ENCODE data around the gene GZMM. TPM values are rescaled to one million over a fixed set of nuclear protein-coding genes. Genes with fewer than 3 reads are reported as not detected.

Gene GZMM
- total RNA-seq, 2 donors from 2014 or later = 0.54 TPM; not detected in 1

GRCh38 chr19:540867-541637 lies 2.8 kb upstream of the GZMM start:
- peaks cover 50% of the 10 kb centered on the region for H3K36me3 ChIP-seq
- ATAC-seq (ENCODE audit: insufficient number of reproducible peaks, low FRiP score, low read depth) (no peak), DNase-seq (ENCODE audit: low spot score) (no peak)
- H3K9me3 ChIP-seq = no peaks in the 10 kb centered on the region
- no peak overlapping the region for H3K27ac ChIP-seq
- no peaks in the 10 kb centered on the region for H3K27me3 ChIP-seq (replicated peaks; ENCODE audit: insufficient read depth)
- H3K4me3 ChIP-seq = no peak overlapping the region
- no peaks in the 10 kb centered on the region for H3K4me1 ChIP-seq (ENCODE audit: control insufficient read depth in 1 of 2, low read depth in 2 of 2)
- TF ChIP-seq CTCF (IDR thresholded peaks at IDR 0.05) = no peak

GRCh38 chr19:541699-542098 lies 2.2 kb upstream of the GZMM start:
- no peaks in the 10 kb centered on the region for H3K27me3 ChIP-seq (replicated peaks; ENCODE audit: insufficient read depth)

GRCh38 chr19:542173-542866 lies 1.5 kb upstream of the GZMM start:
- ATAC-seq (ENCODE audit: insufficient number of reproducible peaks, low FRiP score, low read depth) (no peak), DNase-seq (ENCODE audit: low spot score) (no peak)

More at GRCh38 chr19:541699-542098, 2.2 kb upstream of the GZMM start:
- Histone ChIP-seq H3K4me1 (ENCODE audit: control insufficient read depth in 1 of 2, low read depth in 2 of 2) (no peaks in the 10 kb centered on the region), H3K4me3 (no peak overlapping the region), H3K9me3 (no peaks in the 10 kb centered on the region), H3K27ac (no peak overlapping the region), H3K36me3 (peaks cover 44% of the 10 kb centered on the region)
- DNase-seq (ENCODE audit: low spot score) (no peak), ATAC-seq (ENCODE audit: insufficient number of reproducible peaks, low FRiP score, low read depth) (no peak)
- no peak for TF ChIP-seq CTCF (IDR thresholded peaks at IDR 0.05)

GRCh38 chr19:547117-547516 lies 3.3 kb downstream of the GZMM start:
- DNase-seq (ENCODE audit: low spot score) = no peak
- H3K36me3 ChIP-seq = peaks cover 8% of the 10 kb centered on the region
- no peak for ATAC-seq (ENCODE audit: insufficient number of reproducible peaks, low FRiP score, low read depth)
- no peak for TF ChIP-seq CTCF (IDR thresholded peaks at IDR 0.05)
- H3K4me1 ChIP-seq (ENCODE audit: control insufficient read depth in 1 of 2, low read depth in 2 of 2) = no peaks in the 10 kb centered on the region
- no peak overlapping the region for H3K27ac ChIP-seq
- H3K9me3 ChIP-seq = no peaks in the 10 kb centered on the region
- no peak overlapping the region for H3K4me3 ChIP-seq
- H3K27me3 ChIP-seq (replicated peaks; ENCODE audit: insufficient read depth) = no peaks in the 10 kb centered on the region

More at GRCh38 chr19:542173-542866, 1.5 kb upstream of the GZMM start:
- Histone ChIP-seq H3K4me3 (no peak overlapping the region), H3K36me3 (peaks cover 39% of the 10 kb centered on the region), H3K9me3 (no peaks in the 10 kb centered on the region), H3K27ac (no peak overlapping the region), H3K4me1 (ENCODE audit: control insufficient read depth in 1 of 2, low read depth in 2 of 2) (no peaks in the 10 kb centered on the region), H3K27me3 (replicated peaks; ENCODE audit: insufficient read depth) (no peaks in the 10 kb centered on the region)
- no peak for TF ChIP-seq CTCF (IDR thresholded peaks at IDR 0.05)
